HG03520 (cell line): Measurements from ENCODE around the gene BRSK2.
"Not testable (repeated sequence)": the region's sequence is repeated elsewhere in the genome, so short reads cannot be mapped to it uniquely, and the experiment has no call there.

Source experiments
- ATAC-seq: cut with Tn5 transposase; IDR thresholded peaks from one replicate; pipeline ENCODE4 v1.9.1; 2021; ENCODE audit warnings: mild to moderate bottlenecking, moderate library complexity; ENCODE audit not compliant: unreplicated experiment

Gene BRSK2

DNA sequence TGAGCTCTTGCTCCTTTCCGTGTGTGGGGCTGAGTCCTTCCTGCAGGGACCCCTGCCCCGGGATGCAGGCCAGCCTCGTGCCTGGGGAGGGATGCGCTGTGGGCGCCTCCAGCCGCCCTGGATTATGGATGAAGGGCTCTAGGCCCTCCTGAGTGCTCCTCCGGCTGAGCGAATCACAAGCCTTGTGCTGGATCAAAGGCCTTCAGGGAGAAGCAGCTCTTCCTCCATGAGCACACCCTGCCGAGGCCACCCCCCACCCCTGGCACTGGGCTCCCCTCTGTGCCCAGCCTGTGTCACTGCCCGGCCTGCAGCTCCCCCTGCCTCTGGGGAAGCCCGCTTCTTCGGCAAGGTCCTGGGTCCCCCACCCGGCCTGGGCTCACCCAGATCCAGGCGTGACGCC, 43.8 kb downstream of the BRSK2 start:
- ATAC-seq: no peak

GRCh38 chr11:1433977-1434640, 44.4 kb downstream of the BRSK2 start:
- no peak for ATAC-seq

DNA sequence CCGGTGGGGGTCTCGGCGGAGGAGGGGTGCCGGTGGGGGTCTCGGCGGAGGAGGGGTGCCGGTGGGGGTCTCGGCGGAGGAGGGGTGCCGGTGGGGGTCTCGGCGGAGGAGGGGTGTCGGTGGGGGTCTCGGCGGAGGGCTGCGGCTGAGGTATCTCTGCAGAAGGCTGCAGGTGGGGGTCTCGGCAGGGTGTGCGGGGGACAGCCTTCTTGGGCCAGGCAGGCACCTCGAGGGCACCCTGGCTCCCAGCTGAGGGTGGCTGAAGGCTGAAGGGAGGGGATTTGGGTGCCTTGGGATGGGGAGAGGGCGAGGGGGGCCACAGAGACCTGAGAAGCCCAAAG, 45.7 kb downstream of the BRSK2 start:
- ATAC-seq: not testable (repeated sequence)

DNA sequence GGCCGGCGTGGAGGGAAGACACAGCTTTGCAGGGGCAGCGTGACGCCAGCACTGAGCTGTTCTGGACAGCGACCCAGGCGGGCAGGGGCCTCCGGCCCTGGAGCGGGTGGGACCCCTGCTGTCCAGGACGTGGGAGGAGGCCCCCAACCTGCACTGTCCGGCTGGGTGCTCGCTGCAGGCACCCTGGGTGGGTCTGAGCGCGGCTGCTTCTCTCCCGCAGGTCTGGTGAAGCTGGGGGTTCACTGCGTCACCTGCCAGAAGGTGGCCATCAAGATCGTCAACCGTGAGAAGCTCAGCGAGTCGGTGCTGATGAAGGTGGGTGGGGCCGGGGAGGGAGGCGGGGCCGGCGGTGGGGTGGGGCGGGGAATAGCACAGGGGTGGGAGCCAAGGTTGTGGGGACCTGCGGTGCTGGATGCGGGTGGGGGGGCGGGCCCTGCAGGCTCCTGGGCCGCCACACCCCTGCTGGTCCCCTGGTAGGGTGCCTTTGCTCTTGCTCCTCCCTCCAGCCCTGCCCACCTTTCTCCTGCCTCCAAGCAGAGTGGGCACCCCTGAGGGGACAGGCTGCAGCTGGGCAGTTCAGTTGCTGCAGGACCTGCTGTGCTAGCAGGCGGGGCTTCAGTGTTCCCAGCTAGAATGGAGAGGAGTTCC, 46.2 kb downstream of the BRSK2 start:
- ATAC-seq: no peak

- no peak for ATAC-seq
Measured at GRCh38 chr11:1436468-1437039, 46.8 kb downstream of the BRSK2 start.

GRCh38 chr11:1437500-1437899, 47.8 kb downstream of the BRSK2 start:
- ATAC-seq: no peak

DNA sequence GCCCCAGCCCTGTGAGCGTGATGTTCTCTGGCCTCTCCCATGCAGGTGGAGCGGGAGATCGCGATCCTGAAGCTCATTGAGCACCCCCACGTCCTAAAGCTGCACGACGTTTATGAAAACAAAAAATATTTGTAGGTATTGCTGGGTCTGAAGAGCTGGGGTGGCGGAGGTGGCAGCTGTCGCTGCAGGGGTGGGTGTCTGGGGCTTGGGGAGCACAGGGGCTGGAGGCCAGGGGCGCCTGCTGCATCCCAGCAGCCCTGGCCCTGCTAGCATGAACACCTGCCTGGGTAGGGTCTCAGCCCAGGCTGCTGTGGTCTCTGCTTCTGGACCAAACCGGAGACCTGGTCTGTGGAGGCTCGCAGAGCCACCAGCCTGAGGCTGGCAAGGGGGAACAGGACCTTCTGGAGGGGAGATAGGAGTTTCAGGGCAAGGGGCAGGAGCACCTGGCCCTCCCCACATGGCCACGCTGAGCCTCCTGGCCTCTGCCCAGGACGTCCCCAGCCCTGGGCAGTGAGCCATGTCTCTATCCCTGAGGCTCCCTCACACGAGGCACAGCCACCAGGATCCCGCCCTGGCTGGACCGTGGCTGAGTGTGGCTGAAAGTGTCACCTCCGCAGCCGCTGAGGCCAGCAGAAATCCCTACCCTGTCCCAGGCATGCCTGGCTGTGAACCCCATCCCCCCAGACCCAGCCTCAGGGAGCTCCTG, 48.7 kb downstream of the BRSK2 start:
- no peak for ATAC-seq

- ATAC-seq: no peak
Measured at GRCh38 chr11:1438967-1439330, 49.2 kb downstream of the BRSK2 start.

DNA sequence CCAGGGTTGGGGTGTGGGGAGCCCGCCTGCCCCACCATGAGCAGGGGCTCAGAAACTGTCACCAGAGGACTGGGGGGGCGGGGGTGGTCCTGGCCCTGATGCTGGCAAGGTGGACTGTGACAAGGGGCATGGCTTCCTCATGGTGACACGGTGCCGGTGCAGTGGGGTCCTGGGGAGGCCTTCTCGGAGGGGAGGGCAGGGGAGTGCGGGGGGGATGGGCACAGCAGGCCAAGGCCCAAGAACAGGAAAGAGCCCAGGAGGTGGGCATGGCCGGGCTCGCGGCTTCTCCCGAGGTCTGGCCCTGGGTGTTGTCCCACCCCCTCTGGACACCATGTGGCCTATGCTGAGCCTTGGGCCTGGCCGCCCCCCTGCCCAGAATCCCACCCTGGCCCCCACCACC, 49.6 kb downstream of the BRSK2 start:
- no peak for ATAC-seq

GRCh38 chr11:1440066-1440465, 50.3 kb downstream of the BRSK2 start:
- no peak for ATAC-seq

DNA sequence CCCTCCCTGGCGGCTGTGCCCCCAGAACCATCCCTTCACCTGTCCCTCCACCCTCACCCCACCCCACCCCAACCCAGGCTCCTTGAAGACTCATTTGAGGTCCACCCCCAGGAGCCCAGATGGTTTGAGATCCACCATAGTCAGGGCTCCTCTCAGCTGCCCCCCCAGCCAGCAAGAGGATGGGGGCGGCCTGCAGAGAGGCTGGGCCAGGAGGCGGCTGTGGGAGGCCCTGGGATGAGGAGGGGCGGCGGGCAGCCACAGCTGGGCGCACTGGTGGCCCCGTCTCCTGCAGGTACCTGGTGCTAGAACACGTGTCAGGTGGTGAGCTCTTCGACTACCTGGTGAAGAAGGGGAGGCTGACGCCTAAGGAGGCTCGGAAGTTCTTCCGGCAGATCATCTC, 50.8 kb downstream of the BRSK2 start:
- ATAC-seq: no peak

DNA sequence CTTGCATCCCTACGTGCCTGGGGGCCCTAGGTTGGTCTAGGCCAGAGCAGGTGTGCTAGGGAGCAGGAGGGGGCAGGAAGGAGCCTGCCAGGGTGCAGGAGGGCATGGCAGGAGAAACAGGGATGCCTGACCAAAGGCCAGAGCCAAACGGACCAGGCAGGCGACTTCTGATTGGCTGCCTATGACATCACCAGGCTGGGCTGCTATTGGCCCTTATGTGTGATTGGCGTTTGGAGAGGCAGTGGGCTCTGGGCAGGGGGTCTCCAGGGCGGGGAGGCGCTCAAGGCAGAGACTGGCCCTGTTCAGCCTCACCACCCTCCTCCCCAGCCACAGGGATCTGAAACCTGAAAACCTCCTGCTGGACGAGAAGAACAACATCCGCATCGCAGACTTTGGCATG, 52.4 kb downstream of the BRSK2 start:
- ATAC-seq: no peak

DNA sequence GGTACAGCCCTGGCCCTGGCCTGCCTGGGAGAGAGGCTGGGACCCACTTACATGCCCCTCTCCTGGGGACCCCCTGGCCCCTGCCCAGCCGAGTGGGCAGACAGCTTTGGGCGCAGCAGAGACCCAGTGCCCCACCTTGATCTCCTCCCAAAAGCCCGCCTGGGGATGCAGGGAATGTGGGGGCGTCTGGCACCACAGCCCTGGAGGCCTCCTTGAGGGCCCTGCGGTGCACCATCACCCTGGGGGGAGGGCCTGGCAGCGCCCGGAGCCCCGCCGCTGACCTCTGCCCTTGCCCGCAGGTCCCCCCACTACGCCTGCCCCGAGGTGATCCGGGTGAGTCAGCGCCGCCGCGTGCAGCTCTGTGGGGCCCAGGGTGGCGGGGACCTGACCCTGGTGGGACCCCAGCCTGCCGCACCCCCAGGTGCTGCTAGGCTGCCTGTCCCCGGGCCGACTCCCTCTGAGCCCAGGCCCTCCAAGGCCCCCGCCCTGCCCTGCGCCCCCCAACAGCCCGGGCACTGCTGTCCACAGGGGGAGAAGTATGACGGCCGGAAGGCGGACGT, 53.2 kb downstream of the BRSK2 start:
- no peak for ATAC-seq

GRCh38 chr11:1443737-1444136, 54.0 kb downstream of the BRSK2 start:
- no peak for ATAC-seq

DNA sequence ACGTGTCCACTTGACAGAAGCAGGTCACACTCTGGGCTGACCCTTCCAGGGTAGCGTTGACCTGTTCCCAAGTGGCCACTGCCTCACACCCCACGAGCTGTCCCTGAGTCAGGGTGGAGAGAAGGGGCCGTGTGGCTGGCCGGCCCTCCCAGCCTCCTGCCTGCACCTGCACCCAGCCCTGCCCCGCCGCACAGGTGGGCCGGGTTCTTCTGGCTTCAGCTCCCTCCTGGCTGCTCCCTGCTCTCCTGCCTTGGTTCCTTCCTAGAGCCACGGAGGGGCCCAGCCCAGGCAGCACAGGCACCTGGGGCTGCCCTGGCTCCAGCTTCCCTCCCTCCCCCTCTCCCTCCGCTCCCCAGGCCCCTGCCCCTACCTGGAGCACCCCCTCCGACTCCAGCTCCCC, 54.6 kb downstream of the BRSK2 start:
- no peak for ATAC-seq

GRCh38 chr11:1444823-1445422, 55.2 kb downstream of the BRSK2 start:
- ATAC-seq: no peak

DNA sequence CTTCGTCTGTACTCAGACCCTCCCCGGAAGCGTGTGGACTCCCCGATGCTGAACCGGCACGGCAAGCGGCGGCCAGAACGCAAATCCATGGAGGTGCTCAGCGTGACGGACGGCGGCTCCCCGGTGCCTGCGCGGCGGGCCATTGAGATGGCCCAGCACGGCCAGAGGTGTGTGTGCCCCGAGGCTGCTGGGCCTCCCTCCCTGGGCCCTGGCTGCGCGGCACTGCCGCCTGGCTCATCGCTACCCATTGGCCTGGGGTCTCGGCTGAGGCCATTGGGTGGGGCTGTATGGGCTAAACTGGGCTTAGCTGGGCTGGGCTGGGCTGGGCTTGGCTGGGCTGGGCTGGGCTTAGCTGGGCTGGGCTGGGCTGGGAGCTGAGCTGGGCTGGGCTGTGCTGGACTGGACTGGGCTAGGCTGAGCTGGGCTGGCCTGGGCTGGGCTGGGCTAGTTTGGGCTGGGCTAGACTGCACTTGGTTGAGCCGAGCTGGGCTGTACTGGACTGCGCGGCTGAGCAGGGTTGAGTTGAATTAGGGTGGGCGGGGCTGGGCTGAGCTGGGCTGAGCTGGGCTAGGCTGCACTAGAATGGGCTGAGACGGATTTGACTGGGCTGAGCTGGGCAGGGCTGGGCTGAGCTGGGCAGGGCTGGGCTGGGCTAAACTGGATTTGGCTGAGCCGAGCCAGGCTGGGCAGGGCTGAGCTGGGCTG, 56.2 kb downstream of the BRSK2 start:
- ATAC-seq: no peak

DNA sequence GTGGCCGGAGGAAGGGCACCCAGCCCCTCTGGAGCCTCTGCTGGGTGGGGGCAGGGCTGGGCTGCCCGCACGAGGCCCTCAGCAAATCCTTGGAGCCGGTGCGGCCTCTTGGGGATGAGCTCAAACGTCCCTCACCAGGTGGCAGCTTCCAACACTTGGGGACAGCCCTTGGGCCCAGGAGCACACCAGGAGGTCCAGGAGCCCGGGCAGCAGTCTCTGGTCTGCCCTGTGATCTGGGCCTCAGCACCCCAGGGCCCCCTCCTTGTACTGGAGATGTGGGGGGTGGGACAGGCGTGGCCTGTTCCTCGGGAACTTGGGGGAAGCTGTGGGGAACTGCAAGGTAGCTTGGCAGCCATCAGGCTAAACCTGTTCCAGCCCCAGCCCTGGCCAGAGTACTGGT, 56.9 kb downstream of the BRSK2 start:
- ATAC-seq: no peak

GRCh38 chr11:1447845-1448825, 58.4 kb downstream of the BRSK2 start:
- no peak for ATAC-seq

DNA sequence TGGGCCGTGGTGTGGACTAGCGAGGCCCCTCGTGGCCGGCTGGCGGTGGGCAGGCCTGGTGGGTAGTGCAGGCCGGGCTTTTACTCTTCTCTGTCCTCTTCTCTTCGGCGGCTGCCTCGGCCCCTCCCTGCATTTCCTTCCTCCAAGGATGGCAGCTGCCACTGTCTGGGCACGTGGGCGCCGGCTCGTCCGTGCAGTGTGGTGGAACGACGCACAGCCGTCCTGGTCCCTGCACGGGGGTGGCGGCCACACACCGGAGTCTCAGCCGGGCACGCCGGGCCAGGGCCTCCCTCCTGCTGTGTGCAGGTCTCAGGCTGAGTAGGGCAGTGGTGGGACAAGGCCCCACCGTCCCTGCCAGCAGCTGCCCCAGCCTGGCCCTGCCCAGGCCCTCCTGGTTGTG, 59.1 kb downstream of the BRSK2 start:
- ATAC-seq: no peak
